ENCODE measurements around the gene TEX2. TPM values are rescaled to one million over a fixed set of nuclear protein-coding genes. Genes with fewer than 3 reads are reported as not detected.
A peak's percentile ranks its signal among the peaks of the same experiment; 100 is the strongest.

The TEX2 gene
- total and polyA plus RNA-seq, 2 donors (not counting 3 experiments of a cell fraction or from before 2014, with no cell fraction given): 13.3 to 25.8 TPM

- BruUV-seq (replicated peaks): no TSS peak
- no peaks in the 10 kb centered on the region for H4K20me1 ChIP-seq (replicated peaks; ENCODE audit: control insufficient read depth, extremely low read depth, insufficient read depth, low read length)
- H3K79me2 ChIP-seq (ENCODE audit: control insufficient read depth, insufficient read depth, low read length): peaks cover 8% of the 10 kb centered on the region
- H3K4me2 ChIP-seq (ENCODE audit: insufficient read depth, low read length): no peak overlapping the region
- peak; percentile 76 for DNase-seq (ENCODE audit: low read depth, low spot score)
- dilution Hi-C loops (cut with MboI; ENCODE audit: extremely low pct_ligation_motif_present, low sequenced_read_pairs) (loop anchor here (25.0 kb wide), 1 partner anchor 96 kb away; no protein-coding TSS in a partner anchor), intact Hi-C loops (cut with micrococcal nuclease) (loop anchor here (1.0 kb wide), 4 partner anchors 70 to 214 kb away; no protein-coding TSS in a partner anchor)
- ChIA-PET POLR2A (interaction anchor here (0.6 to 1.6 kb wide), 5 partner anchors 12 to 231 kb away, joined by 3 to 12 read pairs (median 12); no protein-coding TSS in a partner anchor), CTCF (interaction anchor here (0.5 to 10.7 kb wide), 97 partner anchors 8 to 286 kb away, joined by 3 to 802 read pairs (median 6); partner anchors contain the start of genes CSHL1, GH1, ICAM2 and PRR29)
- no peak overlapping the region for H3K27ac ChIP-seq (ENCODE audit: insufficient read depth, low read depth, low read length)
- H3K36me3 ChIP-seq (ENCODE audit: control insufficient read depth in 2 of 2, extremely low read depth in 1 of 2, insufficient read depth in 2 of 2, low read length in 2 of 2): no peaks in the 10 kb centered on the region
- no peaks in the 10 kb centered on the region for H3K9me3 ChIP-seq (replicated peaks; ENCODE audit: control insufficient read depth, insufficient read depth, low read length)
- FAIRE-seq: peak; percentile 99
- no peak overlapping the region for H3K4me3 ChIP-seq (replicated peaks in 1 of 3; ENCODE audit: insufficient read depth in 1 of 3, low read depth in 1 of 3, low read length in 3 of 3)
- peaks cover 15% of the 10 kb centered on the region for H3K4me1 ChIP-seq (ENCODE audit: control insufficient read depth, extremely low read depth, insufficient read depth, low read length)
- peak; percentile 44 to 68 for TF ChIP-seq CTCF (IDR thresholded peaks at IDR 0.05; ENCODE audit: extremely low read depth in 1 of 2, insufficient read depth in 1 of 2, low read depth in 1 of 2, low read length in 2 of 2)
- no peak for TF ChIP-seq JUN (IDR thresholded peaks at IDR 0.05; ENCODE audit: borderline replicate concordance, insufficient read depth, insufficient read length, low read depth)
- no peak overlapping the region for H3K9ac ChIP-seq (replicated peaks; ENCODE audit: extremely low read depth, insufficient read depth, low read length)
- no peak overlapping the region for H2AFZ ChIP-seq (ENCODE audit: low read depth, low read length)
- no peaks in the 10 kb centered on the region for H3K9me1 ChIP-seq (replicated peaks; ENCODE audit: control insufficient read depth, extremely low read depth, insufficient read depth, low read length)
- no peaks in the 10 kb centered on the region for H3K27me3 ChIP-seq (ENCODE audit: control insufficient read depth in 2 of 2, insufficient read depth in 2 of 2, low read length in 2 of 2)
Measured at GRCh38 chr17:64133546-64134215, 129.4 kb downstream of the TEX2 start.

Measured in endothelial cell of umbilical vein (primary cell).